GM21390 (cell line): ENCODE data around the gene ZNRF1.
"Not testable (repeated sequence)": the region's sequence is repeated elsewhere in the genome, so short reads cannot be mapped to it uniquely, and the experiment has no call there.

Experiments used
- ATAC-seq: cut with Tn5 transposase; IDR thresholded peaks from one replicate; pipeline ENCODE4 v1.9.1; 2021; ENCODE audit not compliant: unreplicated experiment

ZNRF1 gene

GRCh38 chr16:74998481-74999218 is at the start of gene ZNRF1:
Gene ZNRF1, plus strand, starts transcription at chr16:74999024. Its CDS starts 648 bp downstream, at chr16:74999672.
- peak; percentile 61 for ATAC-seq

- ATAC-seq: no peak
Measured at GRCh38 chr16:74949309-74949708, 49.5 kb upstream of the ZNRF1 start.

GRCh38 chr16:74950511-74950910 is 48.3 kb upstream of the ZNRF1 start:
- ATAC-seq: no peak

GRCh38 chr16:74951206-74951605 is 47.6 kb upstream of the ZNRF1 start:
- ATAC-seq: no peak

- ATAC-seq: no peak
Measured at GRCh38 chr16:74951681-74952080, 47.1 kb upstream of the ZNRF1 start.

- ATAC-seq: no peak
Measured at GRCh38 chr16:74954763-74955162, 44.1 kb upstream of the ZNRF1 start.

GRCh38 chr16:74973304-74973703 is 25.5 kb upstream of the ZNRF1 start:
- ATAC-seq: no peak

- no peak for ATAC-seq
Measured at GRCh38 chr16:74975591-74975990, 23.2 kb upstream of the ZNRF1 start.

- ATAC-seq: no peak
Measured at GRCh38 chr16:74982256-74982655, 16.6 kb upstream of the ZNRF1 start.

- ATAC-seq: no peak
Measured at GRCh38 chr16:74984194-74984528, 14.7 kb upstream of the ZNRF1 start.

- ATAC-seq: peak; percentile 99
Measured at GRCh38 chr16:74984529-74985296, 14.1 kb upstream of the ZNRF1 start, which contains the start of gene WDR59. Gene WDR59, minus strand, starts transcription at chr16:74985123. Its CDS starts 106 bp downstream, at chr16:74985017.

- no peak for ATAC-seq
Measured at GRCh38 chr16:74987027-74987681, 11.7 kb upstream of the ZNRF1 start.

- ATAC-seq: not testable (repeated sequence)
Measured at GRCh38 chr16:74989864-74990263, 9.0 kb upstream of the ZNRF1 start.

- no peak for ATAC-seq
Measured at GRCh38 chr16:74990832-74991231, 8.0 kb upstream of the ZNRF1 start.

- no peak for ATAC-seq
Measured at GRCh38 chr16:74991268-74991592, 7.6 kb upstream of the ZNRF1 start.

- ATAC-seq: no peak
Measured at GRCh38 chr16:74991593-74992403, 7.0 kb upstream of the ZNRF1 start.

- no peak for ATAC-seq
Measured at GRCh38 chr16:74995986-74996385, 2.8 kb upstream of the ZNRF1 start.

- ATAC-seq: no peak
Measured at GRCh38 chr16:74997042-74997491, 1.8 kb upstream of the ZNRF1 start.

- ATAC-seq: peak; percentile 30
Measured at GRCh38 chr16:74999219-74999608, 390 bp downstream of the ZNRF1 start.

- no peak for ATAC-seq
Measured at GRCh38 chr16:74999609-75000480, 1.0 kb downstream of the ZNRF1 start.
